ENCODE results near the gene DNAH17. TPM values are rescaled to one million over a fixed set of nuclear protein-coding genes. Genes with fewer than 3 reads are reported as not detected.

DNAH17 gene
- total RNA-seq, 1 experiment from 2014 or later: 0.13 TPM

GRCh38 chr17:78450696-78451345 is 126.4 kb downstream of the DNAH17 start:
- Histone ChIP-seq H2BK15ac (ENCODE audit: low read depth, low read length) (no peak overlapping the region), H3T11ph (ENCODE audit: low read length) (no peak overlapping the region), H3K9me3 (ENCODE audit: control insufficient read depth, low read depth, low read length) (no peaks in the 10 kb centered on the region), H3K4me2 (ENCODE audit: insufficient read depth, insufficient read length, low read length) (no peak overlapping the region), H2BK120ac (ENCODE audit: low read depth, low read length, poor library complexity, severe bottlenecking) (no peak overlapping the region), H2AK5ac (ENCODE audit: insufficient read length, low read length) (no peak overlapping the region), H4K8ac (replicated peaks; ENCODE audit: insufficient read length, low read depth, low read length) (no peak overlapping the region), H3K9ac (ENCODE audit: extremely low read depth, insufficient read length, low read length) (no peak overlapping the region), H4K5ac (ENCODE audit: insufficient read length, low read depth, low read length) (no peak overlapping the region), H3K27ac (ENCODE audit: insufficient read length, low read depth, low read length) (no peak overlapping the region), H3K23ac (ENCODE audit: insufficient read length, low read depth, low read length) (no peak overlapping the region), H3K4ac (ENCODE audit: low read depth, low read length) (no peak overlapping the region), H3K79me2 (ENCODE audit: insufficient read depth, low read length) (no peaks in the 10 kb centered on the region), H3K79me1 (ENCODE audit: insufficient read depth, low read depth, low read length, poor library complexity, severe bottlenecking) (no peaks in the 10 kb centered on the region), H4K20me1 (ENCODE audit: control insufficient read depth, insufficient read depth, insufficient read length) (no peaks in the 10 kb centered on the region), H2BK12ac (ENCODE audit: insufficient read length, low read depth, low read length) (no peak overlapping the region), H2AFZ (ENCODE audit: low read length) (no peak overlapping the region), H3K23me2 (ENCODE audit: insufficient read length, low read depth, low read length, poor library complexity, severe bottlenecking) (no peaks in the 10 kb centered on the region), H3K4me1 (ENCODE audit: insufficient read depth, low read length) (no peaks in the 10 kb centered on the region), H2BK5ac (ENCODE audit: insufficient read length, low read length) (no peak overlapping the region), H3K56ac (ENCODE audit: insufficient read length, low read depth, low read length) (no peak overlapping the region), H3K18ac (ENCODE audit: insufficient read length, low read depth, low read length) (no peak overlapping the region), H3K27me3 (ENCODE audit: insufficient read depth, low read length) (no peaks in the 10 kb centered on the region), H2BK20ac (ENCODE audit: low read depth, low read length, poor library complexity, severe bottlenecking) (no peak overlapping the region), H3K14ac (ENCODE audit: insufficient read depth, low read length) (no peak overlapping the region), H4K91ac (ENCODE audit: insufficient read length, low read depth, low read length) (no peak overlapping the region)
- H3K9me3 Mint-ChIP-seq: peaks cover 3 to 9% of the 10 kb centered on the region in 2 experiments; a peak in 3 of 5 replicates
- no CpG with 5 or more reads among the region's 20 CpGs for WGBS (ENCODE audit: extremely low coverage, insufficient read length, low lambda C conversion rate)
- no peaks in the 10 kb centered on the region for H3K27me3 Mint-ChIP-seq (ENCODE audit: low read depth)
- no peak for DNase-seq
- H3K36me3 Mint-ChIP-seq (ENCODE audit: insufficient read depth in 1 of 3, low read depth in 3 of 3): peaks cover 0 to 4% (median 0%) of the 10 kb centered on the region in 3 experiments; a peak in 2 of 7 replicates
- no peak overlapping the region for H3K4me3 Mint-ChIP-seq
- TF ChIP-seq CTCF (conservative IDR thresholded peaks at IDR 0.05): 0 out of 3 replicates have a peak, but pooled peaks have one; percentile 12
- no peaks in the 10 kb centered on the region for H3K4me1 Mint-ChIP-seq
- H3K27ac Mint-ChIP-seq: no peak overlapping the region

Measured in H9 (cell line).